HL-60 (cell line): ENCODE data around the gene C3.

ENCODE experiments used
- DNase-seq, 2 experiments: peaks; one replicate each; pipeline ENCODE4 v3.0.0-alpha.2; 2010 to 2020; ENCODE audit warnings: low read depth in 1 of 2, low spot score in 1 of 2
- H3K27ac ChIP-seq: fragments of 250-450 bp; sonication (Bioruptor Pico); replicated peaks from 2 replicates; pipeline ENCODE4 v1.5.1; 2020; ENCODE audit warnings: mild to moderate bottlenecking, moderate library complexity
- H3K27me3 ChIP-seq: fragments of 250-450 bp; sonication (Bioruptor Pico); 2 replicates; pipeline ENCODE4 v1.5.1; 2021; ENCODE audit warnings: mild to moderate bottlenecking, moderate library complexity; ENCODE audit not compliant: insufficient read depth, poor library complexity, severe bottlenecking
- H3K4me3 ChIP-seq: replicated peaks from 2 replicates; pipeline ENCODE4 v1.5.1; 2011; ENCODE audit warnings: mild to moderate bottlenecking, control low read depth, low read length; ENCODE audit not compliant: insufficient read depth
- CTCF ChIP-seq: IDR thresholded peaks from one replicate; pipeline ENCODE4 v1.5.1; 2011; ENCODE audit warnings: low read length, control low read depth, inconsistent platforms; ENCODE audit not compliant: insufficient read depth
- GABPA ChIP-seq: IDR thresholded peaks from 2 replicates; pipeline ENCODE4 v1.6.1; 2012; ENCODE audit warnings: low read depth
- POLR2AphosphoS5 ChIP-seq: IDR thresholded peaks from 2 replicates; pipeline ENCODE4 v1.6.1; 2012; ENCODE audit warnings: low read depth
- REST ChIP-seq: IDR thresholded peaks from 2 replicates; pipeline ENCODE4 v1.6.1; 2012; ENCODE audit warnings: low read depth; ENCODE audit not compliant: insufficient replicate concordance
- SPI1 ChIP-seq: IDR thresholded peaks from 2 replicates; pipeline ENCODE4 v1.6.1; 2012; ENCODE audit warnings: low read depth, mild to moderate bottlenecking, borderline replicate concordance

The C3 gene

GRCh38 chr19:6717441-6717971 is 2.9 kb downstream of the C3 start:
- Histone ChIP-seq H3K27me3 (no peaks in the 10 kb centered on the region), H3K27ac (no peak overlapping the region), H3K4me3 (no peak overlapping the region)
- TF ChIP-seq POLR2AphosphoS5 (no peak), REST (no peak), GABPA (no peak), SPI1 (no peak), CTCF (no peak)
- DNase-seq: no peak

- DNase-seq: no peak
- Histone ChIP-seq H3K4me3 (no peak overlapping the region), H3K27ac (no peak overlapping the region), H3K27me3 (no peaks in the 10 kb centered on the region)
- TF ChIP-seq POLR2AphosphoS5 (no peak), GABPA (no peak), SPI1 (no peak), REST (no peak), CTCF (no peak)
Measured at GRCh38 chr19:6717036-6717435, 3.4 kb downstream of the C3 start.

- DNase-seq: no peak
- Histone ChIP-seq H3K27me3 (no peaks in the 10 kb centered on the region), H3K27ac (no peak overlapping the region), H3K4me3 (no peak overlapping the region)
- TF ChIP-seq REST: no peak
- no peak for TF ChIP-seq GABPA
- TF ChIP-seq SPI1: no peak
- TF ChIP-seq CTCF: no peak
- no peak for TF ChIP-seq POLR2AphosphoS5
Measured at GRCh38 chr19:6716610-6716970, 3.9 kb downstream of the C3 start.
